Femur (tissue), 1 donor: ENCODE data around the gene LHFPL3.
"Not testable (repeated sequence)": the region's sequence is repeated elsewhere in the genome, so short reads cannot be mapped to it uniquely, and the experiment has no call there.

ENCODE experiments used
- DNase-seq: peaks from one replicate; pipeline ENCODE4 v3.0.0-alpha.2; 2017

LHFPL3 gene

GRCh38 chr7:104486931-104487330 lies 158.5 kb downstream of the LHFPL3 start:
- DNase-seq: no peak

DNA sequence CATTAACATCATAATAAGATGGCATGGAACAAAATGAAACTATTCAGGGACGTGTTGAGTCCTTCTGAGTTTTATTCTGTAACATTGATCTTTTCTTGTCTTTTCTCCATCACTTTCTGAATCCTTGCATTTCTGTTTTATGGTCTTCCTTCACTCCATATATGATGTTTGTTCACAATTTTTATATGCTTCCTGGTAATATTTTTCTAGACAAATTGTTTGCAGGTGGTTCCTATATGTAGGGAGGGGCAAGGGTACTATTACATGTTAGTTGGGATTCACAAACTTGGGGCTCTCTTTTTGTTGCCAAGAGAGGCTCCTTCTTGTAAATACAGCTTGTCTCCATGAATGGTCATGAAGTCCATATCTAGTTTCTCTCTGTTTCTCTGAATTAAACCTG lies 159.2 kb downstream of the LHFPL3 start:
- no peak for DNase-seq

- no peak for DNase-seq
Observed at GRCh38 chr7:104497379-104497967, 169.1 kb downstream of the LHFPL3 start.

GRCh38 chr7:104499975-104500374 lies 171.6 kb downstream of the LHFPL3 start:
- no peak for DNase-seq

- no peak for DNase-seq
Observed at GRCh38 chr7:104509874-104510273, 181.5 kb downstream of the LHFPL3 start.

- DNase-seq: no peak
Observed at GRCh38 chr7:104524853-104525252, 196.4 kb downstream of the LHFPL3 start.

DNA sequence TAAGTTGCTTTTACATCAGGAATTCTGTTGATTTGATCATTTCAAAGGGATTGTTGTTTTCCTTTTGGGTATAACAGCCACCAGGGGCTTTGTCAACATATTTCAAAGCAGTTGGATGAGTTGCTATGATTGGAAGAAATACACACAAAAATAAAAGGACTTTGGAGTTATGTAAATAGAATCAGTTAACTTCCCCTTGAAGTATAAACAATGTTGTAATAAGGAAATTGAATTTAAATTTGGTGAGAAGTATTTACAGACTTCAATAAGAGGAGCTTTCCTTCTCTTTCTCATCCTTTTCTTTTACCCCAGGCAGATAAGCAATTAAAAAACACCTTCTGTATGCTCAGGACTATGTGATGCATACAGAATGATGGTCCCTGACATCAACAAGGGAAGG lies 199.7 kb downstream of the LHFPL3 start:
- no peak for DNase-seq

- DNase-seq: no peak
Observed at GRCh38 chr7:104529567-104529966, 201.2 kb downstream of the LHFPL3 start.

GRCh38 chr7:104530251-104530650 lies 201.8 kb downstream of the LHFPL3 start:
- no peak for DNase-seq

- DNase-seq: no peak
Observed at GRCh38 chr7:104534149-104534548, 205.7 kb downstream of the LHFPL3 start.

DNA sequence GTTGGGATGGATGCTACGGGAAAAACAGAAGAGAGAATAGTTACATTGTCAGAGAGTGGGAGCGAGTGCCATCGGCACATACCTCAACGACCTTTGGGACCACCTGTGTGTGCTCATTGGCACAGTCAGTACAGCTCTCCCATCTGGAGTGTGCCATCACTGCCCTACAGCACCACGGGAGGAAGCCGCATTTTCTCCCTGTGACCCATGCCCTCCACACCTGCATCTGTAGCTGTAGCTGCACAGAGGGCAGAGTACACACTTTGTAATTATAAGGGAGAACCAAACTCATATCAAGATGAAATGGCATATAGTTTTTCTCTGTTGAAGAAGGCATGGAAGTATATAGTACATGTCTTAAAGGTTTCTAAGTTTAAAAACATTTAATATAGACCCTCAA lies 207.4 kb downstream of the LHFPL3 start:
- no peak for DNase-seq

- no peak for DNase-seq
Observed at GRCh38 chr7:104536956-104537355, 208.6 kb downstream of the LHFPL3 start.

DNA sequence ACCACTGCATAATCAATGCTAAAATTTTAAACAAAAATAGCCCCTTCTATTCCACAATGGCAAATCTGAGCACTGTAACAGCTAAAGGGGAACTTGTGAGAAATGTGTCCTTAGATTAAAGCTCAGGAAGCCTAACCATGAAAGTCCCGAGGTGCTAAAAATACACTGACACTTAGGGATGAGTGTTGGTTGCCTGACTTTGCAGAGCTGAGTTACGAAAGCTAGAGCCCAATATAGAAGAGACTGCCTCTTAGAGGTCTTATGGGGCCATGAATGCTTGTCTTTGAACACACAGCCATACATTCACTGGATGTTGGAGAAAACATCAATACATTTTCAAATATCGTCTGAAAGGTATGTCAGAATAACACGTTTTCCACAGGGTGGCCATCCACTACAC lies 209.7 kb downstream of the LHFPL3 start:
- no peak for DNase-seq

DNA sequence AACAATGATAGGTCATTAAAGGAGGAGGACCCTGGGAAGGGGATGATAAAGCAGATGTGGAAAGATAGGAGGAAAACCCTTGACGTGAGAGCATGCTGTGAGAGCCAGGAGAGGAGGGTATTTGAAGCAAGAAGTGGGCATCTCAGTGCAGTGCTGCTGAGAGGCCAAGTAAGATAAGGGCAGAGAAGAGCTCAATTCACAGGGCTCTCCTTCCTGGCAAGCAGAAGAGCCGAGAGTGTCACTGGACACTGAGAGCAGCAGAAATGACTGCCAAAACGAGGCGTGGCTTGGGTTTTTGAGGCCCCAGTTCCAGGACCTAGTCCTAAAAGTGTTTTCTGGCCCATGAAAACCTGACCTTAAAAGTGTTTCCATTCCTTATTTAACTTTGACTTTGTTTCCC lies 213.5 kb downstream of the LHFPL3 start:
- DNase-seq: no peak

- DNase-seq: no peak
Observed at GRCh38 chr7:104548861-104549260, 220.5 kb downstream of the LHFPL3 start.

DNA sequence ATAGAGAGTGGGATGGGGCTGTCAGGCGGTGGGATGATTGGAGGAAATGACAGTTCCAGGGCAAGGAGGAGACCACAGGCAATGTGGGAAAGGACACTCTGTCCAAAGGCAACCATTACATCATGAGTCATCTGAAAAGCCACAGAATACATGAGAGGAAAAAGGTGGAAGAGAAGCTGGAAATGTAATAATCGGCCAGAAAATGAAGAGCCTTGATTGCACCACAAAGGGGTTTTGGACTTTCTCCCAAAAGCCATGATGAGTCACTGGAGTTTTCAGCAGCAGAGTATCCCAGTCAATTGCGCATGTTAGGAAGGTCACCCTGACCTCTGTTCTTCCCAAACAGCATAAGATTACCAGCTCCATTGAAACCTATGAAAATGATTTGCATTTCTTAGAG lies 222.0 kb downstream of the LHFPL3 start:
- no peak for DNase-seq

- DNase-seq: no peak
Observed at GRCh38 chr7:104551226-104551625, 222.8 kb downstream of the LHFPL3 start.

DNA sequence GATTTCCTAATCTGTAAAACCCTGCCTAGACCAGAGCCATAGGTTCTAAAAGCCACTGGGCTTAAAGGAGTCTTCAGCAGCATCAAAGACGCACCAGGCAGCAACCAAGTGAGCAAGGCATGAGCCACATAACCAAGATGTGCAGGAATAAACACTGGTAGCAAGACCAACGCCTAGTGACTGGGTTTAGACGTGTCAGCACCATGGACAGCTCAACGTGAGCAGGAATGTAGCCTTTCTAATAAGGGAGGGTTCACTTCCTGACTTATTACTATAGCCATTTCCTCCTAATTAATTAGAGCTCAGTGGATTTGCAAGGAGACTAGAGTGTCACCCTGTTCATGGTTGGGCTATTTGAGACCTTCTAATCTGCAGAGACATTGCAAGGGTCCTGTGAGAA lies 223.7 kb downstream of the LHFPL3 start:
- no peak for DNase-seq

GRCh38 chr7:104553074-104553473 lies 224.7 kb downstream of the LHFPL3 start:
- no peak for DNase-seq

DNA sequence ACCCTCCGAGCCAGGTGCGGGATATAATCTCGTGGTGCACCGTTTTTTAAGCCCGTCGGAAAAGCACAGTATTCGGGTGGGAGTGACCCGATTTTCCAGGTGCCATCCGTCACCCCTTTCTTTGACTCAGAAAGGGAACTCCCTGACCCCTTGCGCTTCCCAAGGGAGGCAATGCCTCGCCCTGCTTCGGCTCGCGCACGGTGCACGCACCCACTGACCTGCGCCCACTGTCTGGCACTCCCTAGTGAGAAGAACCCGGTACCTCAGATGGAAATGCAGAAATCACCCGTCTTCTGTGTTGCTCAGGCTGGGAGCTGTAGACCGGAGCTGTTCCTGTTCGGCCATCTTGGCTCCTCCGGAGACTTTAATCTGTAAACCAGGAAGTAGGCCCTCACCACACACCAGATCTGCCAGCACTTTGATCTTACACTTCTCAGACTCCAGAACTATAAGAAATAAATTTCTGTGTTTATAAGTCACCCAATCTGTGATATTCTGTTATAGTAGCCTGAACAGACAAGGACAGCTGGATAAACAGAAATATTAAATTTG lies 235.0 kb downstream of the LHFPL3 start:
- not testable (repeated sequence) for DNase-seq

DNA sequence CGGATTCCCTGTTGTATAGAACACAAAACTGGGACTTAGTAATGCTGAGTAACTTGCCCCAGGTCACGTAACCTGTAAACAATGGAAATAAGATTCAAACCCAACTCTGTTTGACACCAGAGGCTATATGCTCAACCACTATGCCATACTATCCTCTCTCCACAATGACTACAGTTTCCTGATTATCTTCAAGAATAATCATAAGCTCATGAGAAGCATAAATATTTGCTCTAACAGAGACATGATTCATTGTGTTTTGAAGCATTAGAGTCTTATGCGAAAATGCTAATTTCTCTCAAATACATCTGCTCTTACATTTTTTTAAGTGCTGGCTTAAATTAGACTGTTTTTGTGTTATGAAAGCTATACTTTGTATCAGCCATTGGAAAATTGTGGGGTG lies 241.3 kb downstream of the LHFPL3 start:
- DNase-seq: no peak

- DNase-seq: no peak
Observed at GRCh38 chr7:104572554-104572953, 244.2 kb downstream of the LHFPL3 start.

DNA sequence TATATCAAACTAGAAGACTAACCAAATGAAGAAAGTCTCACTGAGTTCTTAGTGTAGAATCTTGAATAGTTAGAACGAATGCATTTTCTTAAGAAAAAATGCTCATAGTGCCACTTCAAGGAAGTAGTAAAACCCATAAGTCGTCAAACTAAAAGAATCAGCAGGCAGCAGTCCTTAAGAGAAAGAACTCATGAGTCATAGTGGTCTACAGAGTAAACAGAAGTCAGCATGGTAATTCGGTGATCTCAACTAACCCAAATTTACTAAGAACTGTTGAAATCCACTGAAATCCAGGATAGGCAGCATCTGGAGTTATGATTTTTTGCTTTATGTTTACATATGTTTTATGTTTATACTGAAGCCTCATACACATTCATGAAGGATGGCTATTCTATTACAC lies 256.2 kb downstream of the LHFPL3 start:
- DNase-seq: no peak

GRCh38 chr7:104595591-104595990 lies 267.2 kb downstream of the LHFPL3 start:
- not testable (repeated sequence) for DNase-seq

- DNase-seq: no peak
Observed at GRCh38 chr7:104603957-104604356, 275.6 kb downstream of the LHFPL3 start.
